ENCODE results near the gene CCDC30. TPM values are rescaled to one million over a fixed set of nuclear protein-coding genes. Genes with fewer than 3 reads are reported as not detected.
A peak's percentile ranks its signal among the peaks of the same experiment; 100 is the strongest.

The CCDC30 gene
- total and polyA plus RNA-seq, 9 of the 15 experiments (the other 6 are each of a cell fraction or from before 2014, with no cell fraction given) = 0.05 to 0.91 (median 0.24) TPM

GRCh38 chr1:42682739-42683531 lies 219.8 kb downstream of the CCDC30 start (continued):
- TF ChIP-seq RREB1 (CRISPR knock-in tag; IDR thresholded peaks at IDR 0.05) = 0 out of 2 replicates have a peak, but pooled peaks have one; percentile 47
- no peak for TF ChIP-seq ZNF561 (CRISPR knock-in tag; conservative IDR thresholded peaks at IDR 0.05)
- TF ChIP-seq, protein P1, sequence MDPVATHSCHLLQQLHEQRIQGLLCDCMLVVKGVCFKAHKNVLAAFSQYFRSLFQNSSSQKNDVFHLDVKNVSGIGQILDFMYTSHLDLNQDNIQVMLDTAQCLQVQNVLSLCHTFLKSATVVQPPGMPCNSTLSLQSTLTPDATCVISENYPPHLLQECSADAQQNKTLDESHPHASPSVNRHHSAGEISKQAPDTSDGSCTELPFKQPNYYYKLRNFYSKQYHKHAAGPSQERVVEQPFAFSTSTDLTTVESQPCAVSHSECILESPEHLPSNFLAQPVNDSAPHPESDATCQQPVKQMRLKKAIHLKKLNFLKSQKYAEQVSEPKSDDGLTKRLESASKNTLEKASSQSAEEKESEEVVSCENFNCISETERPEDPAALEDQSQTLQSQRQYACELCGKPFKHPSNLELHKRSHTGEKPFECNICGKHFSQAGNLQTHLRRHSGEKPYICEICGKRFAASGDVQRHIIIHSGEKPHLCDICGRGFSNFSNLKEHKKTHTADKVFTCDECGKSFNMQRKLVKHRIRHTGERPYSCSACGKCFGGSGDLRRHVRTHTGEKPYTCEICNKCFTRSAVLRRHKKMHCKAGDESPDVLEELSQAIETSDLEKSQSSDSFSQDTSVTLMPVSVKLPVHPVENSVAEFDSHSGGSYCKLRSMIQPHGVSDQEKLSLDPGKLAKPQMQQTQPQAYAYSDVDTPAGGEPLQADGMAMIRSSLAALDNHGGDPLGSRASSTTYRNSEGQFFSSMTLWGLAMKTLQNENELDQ (CRISPR knock-in tag; IDR thresholded peaks at IDR 0.05; ENCODE audit: borderline replicate concordance) = no peak
- no peak for TF ChIP-seq ZEB2 (IDR thresholded peaks at IDR 0.05)
- TF ChIP-seq ZNF79 (CRISPR knock-in tag; IDR thresholded peaks at IDR 0.05; ENCODE audit: low read depth) = no peak
- no peak for TF ChIP-seq MYNN (IDR thresholded peaks at IDR 0.05)
- no peak for TF ChIP-seq MYNN (CRISPR knock-in tag; IDR thresholded peaks at IDR 0.05)
- no peak for TF ChIP-seq NR4A1 (CRISPR knock-in tag; IDR thresholded peaks at IDR 0.05)
- no peak for TF ChIP-seq NR4A1 (tag; IDR thresholded peaks at IDR 0.05)
- TF ChIP-seq, protein P2, sequence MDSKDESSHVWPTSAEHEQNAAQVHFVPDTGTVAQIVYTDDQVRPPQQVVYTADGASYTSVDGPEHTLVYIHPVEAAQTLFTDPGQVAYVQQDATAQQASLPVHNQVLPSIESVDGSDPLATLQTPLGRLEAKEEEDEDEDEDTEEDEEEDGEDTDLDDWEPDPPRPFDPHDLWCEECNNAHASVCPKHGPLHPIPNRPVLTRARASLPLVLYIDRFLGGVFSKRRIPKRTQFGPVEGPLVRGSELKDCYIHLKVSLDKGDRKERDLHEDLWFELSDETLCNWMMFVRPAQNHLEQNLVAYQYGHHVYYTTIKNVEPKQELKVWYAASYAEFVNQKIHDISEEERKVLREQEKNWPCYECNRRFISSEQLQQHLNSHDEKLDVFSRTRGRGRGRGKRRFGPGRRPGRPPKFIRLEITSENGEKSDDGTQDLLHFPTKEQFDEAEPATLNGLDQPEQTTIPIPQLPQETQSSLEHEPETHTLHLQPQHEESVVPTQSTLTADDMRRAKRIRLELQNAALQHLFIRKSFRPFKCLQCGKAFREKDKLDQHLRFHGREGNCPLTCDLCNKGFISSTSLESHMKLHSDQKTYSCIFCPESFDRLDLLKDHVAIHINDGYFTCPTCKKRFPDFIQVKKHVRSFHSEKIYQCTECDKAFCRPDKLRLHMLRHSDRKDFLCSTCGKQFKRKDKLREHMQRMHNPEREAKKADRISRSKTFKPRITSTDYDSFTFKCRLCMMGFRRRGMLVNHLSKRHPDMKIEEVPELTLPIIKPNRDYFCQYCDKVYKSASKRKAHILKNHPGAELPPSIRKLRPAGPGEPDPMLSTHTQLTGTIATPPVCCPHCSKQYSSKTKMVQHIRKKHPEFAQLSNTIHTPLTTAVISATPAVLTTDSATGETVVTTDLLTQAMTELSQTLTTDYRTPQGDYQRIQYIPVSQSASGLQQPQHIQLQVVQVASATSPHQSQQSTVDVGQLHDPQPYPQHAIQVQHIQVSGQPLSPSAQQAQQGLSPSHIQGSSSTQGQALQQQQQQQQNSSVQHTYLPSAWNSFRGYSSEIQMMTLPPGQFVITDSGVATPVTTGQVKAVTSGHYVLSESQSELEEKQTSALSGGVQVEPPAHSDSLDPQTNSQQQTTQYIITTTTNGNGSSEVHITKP (IDR thresholded peaks at IDR 0.05; ENCODE audit: partially characterized antibody) = no peak
- peak; percentile 93 for TF ChIP-seq CCNT2 (IDR thresholded peaks at IDR 0.05; ENCODE audit: borderline replicate concordance, extremely low read depth, insufficient read length, low read depth, low read length)
- TF ChIP-seq NR2C1 (IDR thresholded peaks at IDR 0.05) = no peak
- TF ChIP-seq NR2C1 (tag; IDR thresholded peaks at IDR 0.05) = no peak
- no peak; a peak in 1 of 4 replicates for TF ChIP-seq RCOR1 (IDR thresholded peaks at IDR 0.05; ENCODE audit: borderline replicate concordance in 1 of 2, low read depth in 2 of 2, low read length in 2 of 2)
- TF ChIP-seq KHSRP (IDR thresholded peaks at IDR 0.05) = no peak
- TF ChIP-seq EP400 (IDR thresholded peaks at IDR 0.05) = peak; percentile 69; the same call in 1 of the 2 replicates
- no peak for TF ChIP-seq WHSC1 (IDR thresholded peaks at IDR 0.05; ENCODE audit: low read length)
